ENCODE data around the gene TSHZ2.

TSHZ2 gene

DNA sequence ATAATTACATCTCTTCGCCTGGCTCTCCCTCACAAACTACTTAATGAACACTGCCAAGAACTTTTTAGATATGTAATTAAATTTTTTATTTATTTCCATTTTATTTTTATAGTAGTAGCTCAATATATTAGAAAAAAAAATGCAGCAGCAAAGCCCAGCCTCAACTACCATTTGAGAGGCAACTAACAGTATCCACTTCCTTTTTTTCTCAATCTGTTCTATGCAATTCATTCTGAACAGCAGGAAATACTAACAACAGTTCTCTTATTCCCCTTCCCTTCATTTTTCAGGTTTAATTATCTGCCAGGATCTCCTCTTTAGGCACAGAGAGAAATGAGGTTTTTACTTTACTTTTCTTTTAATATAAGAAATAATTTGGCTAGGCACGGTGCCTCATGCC lies 508.8 kb downstream of the TSHZ2 start:
- H3K4me2 ChIP-seq = no peak overlapping the region
- no peaks in the 10 kb centered on the region for H3K27me3 ChIP-seq (ENCODE audit: insufficient read depth, low read depth)
- H3K4me3 ChIP-seq (IDR thresholded peaks at IDR 0.05; ENCODE audit: insufficient read depth, low read depth, low read length) = no peak overlapping the region
- H4K20me1 ChIP-seq (ENCODE audit: insufficient read depth) = no peaks in the 10 kb centered on the region
- no peak overlapping the region for H2AFZ ChIP-seq (ENCODE audit: low read depth)
- no peak overlapping the region for H3K27ac ChIP-seq
- no peaks in the 10 kb centered on the region for H3K79me2 ChIP-seq (ENCODE audit: insufficient read depth, low read depth)
- H3K36me3 ChIP-seq (ENCODE audit: insufficient read depth) = no peaks in the 10 kb centered on the region
- TF ChIP-seq, protein P1, sequence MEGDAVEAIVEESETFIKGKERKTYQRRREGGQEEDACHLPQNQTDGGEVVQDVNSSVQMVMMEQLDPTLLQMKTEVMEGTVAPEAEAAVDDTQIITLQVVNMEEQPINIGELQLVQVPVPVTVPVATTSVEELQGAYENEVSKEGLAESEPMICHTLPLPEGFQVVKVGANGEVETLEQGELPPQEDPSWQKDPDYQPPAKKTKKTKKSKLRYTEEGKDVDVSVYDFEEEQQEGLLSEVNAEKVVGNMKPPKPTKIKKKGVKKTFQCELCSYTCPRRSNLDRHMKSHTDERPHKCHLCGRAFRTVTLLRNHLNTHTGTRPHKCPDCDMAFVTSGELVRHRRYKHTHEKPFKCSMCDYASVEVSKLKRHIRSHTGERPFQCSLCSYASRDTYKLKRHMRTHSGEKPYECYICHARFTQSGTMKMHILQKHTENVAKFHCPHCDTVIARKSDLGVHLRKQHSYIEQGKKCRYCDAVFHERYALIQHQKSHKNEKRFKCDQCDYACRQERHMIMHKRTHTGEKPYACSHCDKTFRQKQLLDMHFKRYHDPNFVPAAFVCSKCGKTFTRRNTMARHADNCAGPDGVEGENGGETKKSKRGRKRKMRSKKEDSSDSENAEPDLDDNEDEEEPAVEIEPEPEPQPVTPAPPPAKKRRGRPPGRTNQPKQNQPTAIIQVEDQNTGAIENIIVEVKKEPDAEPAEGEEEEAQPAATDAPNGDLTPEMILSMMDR (conservative IDR thresholded peaks at IDR 0.05; ENCODE audit: low read depth, low read length) = no peak
- no peak overlapping the region for H3K9ac ChIP-seq
- H3K4me1 ChIP-seq (ENCODE audit: low read depth, poor library complexity, severe bottlenecking) = no peaks in the 10 kb centered on the region

DNA sequence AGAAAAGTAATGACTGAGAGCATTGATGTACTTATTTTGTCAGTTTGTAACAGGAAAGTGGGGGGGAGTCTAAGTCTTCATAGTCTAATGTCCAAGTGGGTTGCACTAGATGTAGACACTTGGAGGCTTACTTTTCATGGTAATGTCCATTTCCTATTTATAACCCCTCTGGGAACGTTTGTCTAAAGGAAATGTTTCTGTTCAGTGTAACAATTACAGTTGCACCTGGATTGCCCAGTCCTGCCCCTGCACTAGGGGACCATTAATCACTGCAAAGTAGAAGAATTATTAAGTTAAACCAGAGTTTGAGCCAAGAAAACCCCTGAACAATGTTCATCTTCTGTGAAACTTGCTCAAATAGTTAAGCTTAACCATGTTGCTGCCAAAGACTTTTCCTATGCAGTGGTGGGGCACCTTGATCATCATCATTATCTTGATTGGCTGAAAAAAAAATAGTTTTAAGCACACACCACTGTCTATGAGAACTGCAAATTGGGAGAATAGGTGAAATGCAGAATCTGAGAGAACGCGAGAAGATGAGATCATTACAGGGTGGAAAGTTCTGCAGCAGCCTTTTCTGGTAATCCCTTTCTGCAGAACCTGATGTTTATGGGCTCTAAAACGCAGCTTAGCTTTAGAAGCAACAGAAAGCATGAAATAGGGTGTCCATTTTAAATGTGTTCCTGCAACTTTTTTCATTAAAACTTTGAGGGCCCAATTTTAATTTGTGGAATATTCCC lies 515.5 kb downstream of the TSHZ2 start:
- Histone ChIP-seq H3K36me3 (ENCODE audit: insufficient read depth) (no peaks in the 10 kb centered on the region), H3K27ac (no peak overlapping the region), H3K27me3 (ENCODE audit: insufficient read depth, low read depth) (no peaks in the 10 kb centered on the region), H2AFZ (ENCODE audit: low read depth) (no peak overlapping the region), H3K79me2 (ENCODE audit: insufficient read depth, low read depth) (no peaks in the 10 kb centered on the region), H3K4me1 (ENCODE audit: low read depth, poor library complexity, severe bottlenecking) (no peaks in the 10 kb centered on the region), H3K9ac (no peak overlapping the region), H3K4me3 (IDR thresholded peaks at IDR 0.05; ENCODE audit: insufficient read depth, low read depth, low read length) (no peak overlapping the region), H4K20me1 (ENCODE audit: insufficient read depth) (no peaks in the 10 kb centered on the region), H3K4me2 (no peak overlapping the region)
- TF ChIP-seq, protein P1 (conservative IDR thresholded peaks at IDR 0.05; ENCODE audit: low read depth, low read length) = no peak

- TF ChIP-seq, protein P1 (conservative IDR thresholded peaks at IDR 0.05; ENCODE audit: low read depth, low read length) = no peak
- Histone ChIP-seq H3K9ac (no peak overlapping the region), H3K4me3 (IDR thresholded peaks at IDR 0.05; ENCODE audit: insufficient read depth, low read depth, low read length) (no peak overlapping the region), H3K4me2 (no peak overlapping the region), H3K36me3 (ENCODE audit: insufficient read depth) (no peaks in the 10 kb centered on the region), H4K20me1 (ENCODE audit: insufficient read depth) (no peaks in the 10 kb centered on the region), H3K27ac (no peak overlapping the region), H3K27me3 (ENCODE audit: insufficient read depth, low read depth) (no peaks in the 10 kb centered on the region), H3K4me1 (ENCODE audit: low read depth, poor library complexity, severe bottlenecking) (no peaks in the 10 kb centered on the region), H2AFZ (ENCODE audit: low read depth) (no peak overlapping the region), H3K79me2 (ENCODE audit: insufficient read depth, low read depth) (no peaks in the 10 kb centered on the region)
Observed at GRCh38 chr20:53488775-53489272, 516.7 kb downstream of the TSHZ2 start.

GRCh38 chr20:53489528-53489927 lies 517.4 kb downstream of the TSHZ2 start:
- no peak overlapping the region for H3K4me3 ChIP-seq (IDR thresholded peaks at IDR 0.05; ENCODE audit: insufficient read depth, low read depth, low read length)
- no peaks in the 10 kb centered on the region for H3K79me2 ChIP-seq (ENCODE audit: insufficient read depth, low read depth)
- no peaks in the 10 kb centered on the region for H3K36me3 ChIP-seq (ENCODE audit: insufficient read depth)
- no peak overlapping the region for H3K4me2 ChIP-seq
- TF ChIP-seq, protein P1 (conservative IDR thresholded peaks at IDR 0.05; ENCODE audit: low read depth, low read length) = no peak
- H3K27me3 ChIP-seq (ENCODE audit: insufficient read depth, low read depth) = no peaks in the 10 kb centered on the region
- H4K20me1 ChIP-seq (ENCODE audit: insufficient read depth) = no peaks in the 10 kb centered on the region
- no peaks in the 10 kb centered on the region for H3K4me1 ChIP-seq (ENCODE audit: low read depth, poor library complexity, severe bottlenecking)
- H3K27ac ChIP-seq = no peak overlapping the region
- H3K9ac ChIP-seq = no peak overlapping the region
- H2AFZ ChIP-seq (ENCODE audit: low read depth) = no peak overlapping the region
